ENCODE data around the gene ISY1.

- TF ChIP-seq, protein P1, sequence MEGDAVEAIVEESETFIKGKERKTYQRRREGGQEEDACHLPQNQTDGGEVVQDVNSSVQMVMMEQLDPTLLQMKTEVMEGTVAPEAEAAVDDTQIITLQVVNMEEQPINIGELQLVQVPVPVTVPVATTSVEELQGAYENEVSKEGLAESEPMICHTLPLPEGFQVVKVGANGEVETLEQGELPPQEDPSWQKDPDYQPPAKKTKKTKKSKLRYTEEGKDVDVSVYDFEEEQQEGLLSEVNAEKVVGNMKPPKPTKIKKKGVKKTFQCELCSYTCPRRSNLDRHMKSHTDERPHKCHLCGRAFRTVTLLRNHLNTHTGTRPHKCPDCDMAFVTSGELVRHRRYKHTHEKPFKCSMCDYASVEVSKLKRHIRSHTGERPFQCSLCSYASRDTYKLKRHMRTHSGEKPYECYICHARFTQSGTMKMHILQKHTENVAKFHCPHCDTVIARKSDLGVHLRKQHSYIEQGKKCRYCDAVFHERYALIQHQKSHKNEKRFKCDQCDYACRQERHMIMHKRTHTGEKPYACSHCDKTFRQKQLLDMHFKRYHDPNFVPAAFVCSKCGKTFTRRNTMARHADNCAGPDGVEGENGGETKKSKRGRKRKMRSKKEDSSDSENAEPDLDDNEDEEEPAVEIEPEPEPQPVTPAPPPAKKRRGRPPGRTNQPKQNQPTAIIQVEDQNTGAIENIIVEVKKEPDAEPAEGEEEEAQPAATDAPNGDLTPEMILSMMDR (conservative IDR thresholded peaks at IDR 0.05) = no peak
- TF ChIP-seq EZH2 (IDR thresholded peaks at IDR 0.05; ENCODE audit: low read depth) = no peak
These were observed 19.6 kb upstream of the ISY1 start for GRCh38 chr3:129180461-129180860.
